K562 (cell line): ENCODE data around the gene OR2T34. TPM values are rescaled to one million over a fixed set of nuclear protein-coding genes. Genes with fewer than 3 reads are reported as not detected.
"Not testable (repeated sequence)": the region's sequence is repeated elsewhere in the genome, so short reads cannot be mapped to it uniquely, and the experiment has no call there.

ENCODE experiments used
- ATAC-seq: fragments of 200-7000 bp; cut with Tn5 transposase; 3 replicates; pipeline ENCODE4 v1.9.1; 2020; ENCODE audit warnings: moderate library complexity
- BruUV-seq: library from RNA; stranded (reverse); fragments of 400-500 nt; replicated peaks from 2 replicates; lab custom pipeline; 2021; lab: Mats Ljungman, UMichigan
- CTCF ChIA-PET: fragments of 300-600 bp; formaldehyde crosslinking; extraction: SDS; loops from one replicate; lab custom pipeline; 2021; ENCODE audit warnings: low intra/inter-chr PET ratio; lab: Yijun Ruan, JAX
- POLR2A ChIA-PET: fragments of 300-600, 350-650 bp; sonication (Branson Sonifier 250); formaldehyde crosslinking; extraction: SDS; loops from one replicate; lab custom pipeline; 2021; ENCODE audit warnings: antibody characterized with exemption, inconsistent platforms; lab: Yijun Ruan, JAX
- DNase-seq, 4 experiments: peaks; one replicate each; pipeline versions ENCODE4 v3.0.0 to v3.0.0-alpha.2; 2011 to 2018; ENCODE audit warnings: low spot score in 3 of 4, mixed read lengths in 3 of 4; ENCODE audit errors: extremely low read depth in 1 of 4
- FAIRE-seq: peaks from 2 replicates; lab custom pipeline; 2011; peaks lifted over from hg19 to GRCh38; lab: Jason Lieb, UNC
- H2AFZ ChIP-seq: 2 replicates; pipeline ENCODE4 v1.6.0; 2011; ENCODE audit warnings: low read depth, low read length, control low read depth, inconsistent platforms
- H3K27ac ChIP-seq: fragments of 200-600 bp; 3 replicates; pipeline ENCODE4 v1.8.0; 2011; ENCODE audit warnings: low read depth, mild to moderate bottlenecking, control low read depth, inconsistent platforms, low read length, moderate library complexity, mixed read lengths; ENCODE audit errors: extremely low read depth
- H3K27me3 ChIP-seq, 2 experiments: fragments of 300-600 bp in 1 of 2; 2 replicates in 1 of 2; 3 replicates in 1 of 2; pipeline versions ENCODE4 v1.6.0 to v1.8.0; 2011; ENCODE audit warnings: inconsistent platforms in 2 of 2, low read length in 2 of 2, mild to moderate bottlenecking in 1 of 2, mixed read lengths in 1 of 2, moderate library complexity in 1 of 2; ENCODE audit not compliant: control insufficient read depth in 2 of 2, insufficient read depth in 2 of 2
- H3K36me3 ChIP-seq: fragments of 300-600 bp; 3 replicates; pipeline ENCODE4 v1.8.0; 2011; ENCODE audit warnings: mild to moderate bottlenecking, low read length, inconsistent platforms; ENCODE audit not compliant: control insufficient read depth, insufficient read depth
- H3K4me1 ChIP-seq, 2 experiments: fragments of 200-600 bp in 1 of 2; replicated peaks in 1 of 2; 2 replicates in 1 of 2; 3 replicates in 1 of 2; pipeline versions ENCODE4 v1.5.1 to v1.8.0; 2011; ENCODE audit warnings: inconsistent platforms in 2 of 2, low read length in 2 of 2, mild to moderate bottlenecking in 1 of 2, mixed read lengths in 1 of 2, moderate library complexity in 1 of 2; ENCODE audit not compliant: control insufficient read depth in 2 of 2, insufficient read depth in 2 of 2
- H3K4me2 ChIP-seq: 2 replicates; pipeline ENCODE4 v1.6.1; 2011; ENCODE audit warnings: low read length, control low read depth, inconsistent platforms, mixed read lengths; ENCODE audit not compliant: insufficient read depth
- H3K4me3 ChIP-seq: fragments of 200-600 bp; sonication (generic), shearing (Covaris generic); 2 replicates; pipeline ENCODE4 v1.5.1; 2016; ENCODE audit warnings: control low read depth, inconsistent platforms
- H3K79me2 ChIP-seq: fragments of 200-600 bp; 3 replicates; pipeline ENCODE4 v1.8.0; 2011; ENCODE audit warnings: low read length, inconsistent platforms; ENCODE audit not compliant: control insufficient read depth, insufficient read depth
- H3K9ac ChIP-seq, 2 experiments: 2 replicates each; pipeline versions ENCODE4 v1.6.0 to v1.6.1; 2011; ENCODE audit warnings: low read depth in 2 of 2, low read length in 2 of 2, control low read depth in 1 of 2, inconsistent platforms in 1 of 2, mild to moderate bottlenecking in 1 of 2, mixed read lengths in 1 of 2; ENCODE audit not compliant: insufficient read depth in 1 of 2
- H3K9me1 ChIP-seq: one replicate; pipeline ENCODE4 v1.6.0; 2011; ENCODE audit warnings: inconsistent platforms, mild to moderate bottlenecking, low read length, moderate library complexity; ENCODE audit not compliant: control insufficient read depth, insufficient read depth
- H3K9me3 ChIP-seq: replicated peaks from 2 replicates; pipeline ENCODE4 v1.5.1; 2011; ENCODE audit warnings: low read depth, low read length, inconsistent platforms; ENCODE audit not compliant: control insufficient read depth, insufficient read depth
- H4K20me1 ChIP-seq: replicated peaks from 2 replicates; pipeline ENCODE4 v1.6.1; 2011; ENCODE audit warnings: low read length, inconsistent platforms, mixed read lengths; ENCODE audit not compliant: control insufficient read depth, insufficient read depth
- WGBS: fragments of 100-300 bp; shearing (Covaris generic); methylation state at CpG from one replicate; pipeline ENCODE4 v1.1.6; 2016; ENCODE audit warnings: low coverage, mixed read lengths; ENCODE audit not compliant: insufficient coverage; ENCODE audit errors: missing lambda C conversion rate; 5-methylcytosine and 5-hydroxymethylcytosine counted together
- in situ Hi-C: fragments of 300-500 bp; cut with MboI; formaldehyde crosslinking; loops from 4 replicates; pipeline ENCODE4 v1.15.0; 2018; ENCODE audit warnings: inconsistent platforms, mixed read lengths
- intact Hi-C: fragments of 100-400 bp; cut with micrococcal nuclease; formaldehyde crosslinking; loops from 2 replicates; pipeline ENCODE4 v1.14.2; 2022
- polyA plus RNA-seq, 8 experiments: library from polyadenylated mRNA; depleted of rRNA in 4 of 8; stranded (reverse) in 5 of 8; unstranded in 3 of 8; fragments of >200 nt; fragmentation: Nextera tagmentation in 2 of 8; fragmentation: Illumina TruSeq in 1 of 8; extraction: Ambion mirVana in 2 of 8; extraction: Trizol in 1 of 8; gene quantifications; 2 replicates each; pipeline versions ENCODE4 v1.2.1 to v1.2.3, GENCODE V29; 2011 to 2014; ENCODE audit warnings: inconsistent platforms in 1 of 8, missing spikeins in 1 of 8
- total RNA-seq, 7 experiments: library from RNA; depleted of rRNA in 6 of 7; stranded (reverse); fragments of >200 nt in 6 of 7; fragmentation: Illumina TruSeq in 2 of 7; extraction: Trizol in 2 of 7; gene quantifications; 2 replicates each; pipeline versions ENCODE4 v1.2.1 to v1.2.3, GENCODE V29; 2011 to 2021; ENCODE audit warnings: low replicate concordance in 1 of 7

Gene OR2T34
- total and polyA plus RNA-seq, 9 of the 15 experiments (the other 6 are each of a cell fraction or from before 2014, with no cell fraction given), result not detected

DNA sequence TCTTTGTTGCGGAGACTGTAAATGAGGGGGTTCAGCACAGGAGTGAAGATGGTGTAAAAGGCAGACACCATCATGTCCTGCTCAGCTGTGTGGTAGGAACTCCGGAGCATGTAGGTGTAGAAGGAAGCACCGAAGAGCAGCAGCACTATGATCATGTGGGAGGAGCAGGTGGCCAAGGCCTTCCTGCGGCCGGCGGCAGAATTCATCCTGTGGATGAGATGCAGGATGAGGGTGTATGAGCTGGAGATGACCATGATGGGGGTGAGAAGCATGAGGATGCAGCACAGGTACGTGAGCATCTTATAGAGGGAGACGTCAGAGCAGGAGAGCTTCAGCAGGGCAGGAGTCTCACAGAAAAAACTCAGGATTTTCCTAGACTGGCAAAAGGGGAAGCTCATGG, 701 bp downstream of the OR2T34 start:
- H2AFZ ChIP-seq, BruUV-seq, ATAC-seq, H3K9me1 ChIP-seq, FAIRE-seq, H3K27ac ChIP-seq, intact Hi-C loops, CTCF ChIA-PET, H3K4me3 ChIP-seq, DNase-seq, H3K4me1 ChIP-seq, H3K79me2 ChIP-seq, H3K36me3 ChIP-seq, H3K9ac ChIP-seq, H4K20me1 ChIP-seq, H3K9me3 ChIP-seq, POLR2A ChIA-PET, H3K4me2 ChIP-seq, H3K27me3 ChIP-seq: not testable (repeated sequence)
- 0% methylated on average over 5 of the region's 8 CpGs for WGBS
- in situ Hi-C loops, result loop anchor here (5.0 kb wide), 1 partner anchor 102 kb away; the partner anchor contains the start of gene OR2T3

DNA sequence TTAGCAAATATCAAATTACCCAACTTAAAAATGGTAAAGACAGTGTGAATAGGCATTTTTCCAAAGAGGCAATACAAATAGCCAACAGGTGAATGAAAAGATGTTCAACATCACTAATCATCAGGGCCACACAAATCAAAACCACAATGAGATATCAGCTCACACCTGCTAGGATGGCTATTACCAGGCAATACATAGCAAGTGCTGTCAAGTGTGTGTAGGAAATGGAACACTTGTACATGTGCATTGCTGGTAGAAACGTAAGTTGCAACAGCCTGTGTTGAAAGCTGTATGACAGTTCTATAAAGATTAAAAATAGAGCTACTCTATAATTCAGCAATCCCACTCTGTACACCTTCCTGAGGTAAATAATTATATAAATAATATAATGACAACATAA, 2.5 kb downstream of the OR2T34 start:
- H3K27me3 ChIP-seq, H3K36me3 ChIP-seq, H3K4me1 ChIP-seq, H3K9me1 ChIP-seq, BruUV-seq, H3K27ac ChIP-seq, H3K4me3 ChIP-seq, intact Hi-C loops, H3K9ac ChIP-seq, DNase-seq, H4K20me1 ChIP-seq, H3K79me2 ChIP-seq, H3K9me3 ChIP-seq, H2AFZ ChIP-seq, CTCF ChIA-PET, ATAC-seq, FAIRE-seq, H3K4me2 ChIP-seq, POLR2A ChIA-PET: not testable (repeated sequence)
- WGBS, result no CpG with 5 or more reads among the region's 1 CpG
- in situ Hi-C loops, result loop anchor here (5.0 kb wide), 1 partner anchor 100 kb away; the partner anchor contains the start of gene OR2T3

DNA sequence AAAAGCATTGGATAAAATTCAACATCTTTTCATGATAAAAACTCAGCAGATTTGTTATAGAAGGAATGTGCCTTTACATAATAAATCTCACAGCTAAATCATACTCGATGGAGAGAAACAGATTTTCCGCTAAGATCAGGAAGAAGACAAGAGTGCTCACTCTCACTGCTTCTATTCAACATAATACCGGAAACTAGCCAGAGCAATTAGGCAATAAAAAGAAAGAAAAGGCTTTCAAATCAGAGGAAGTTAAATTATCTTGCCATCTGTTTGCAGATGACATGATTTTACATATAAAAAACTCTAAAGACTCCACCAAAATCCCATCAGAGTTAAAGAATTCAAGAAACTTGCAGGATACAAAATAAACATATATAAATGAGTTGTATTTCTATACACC, 3.7 kb downstream of the OR2T34 start:
- H3K36me3 ChIP-seq, H3K79me2 ChIP-seq, ATAC-seq, POLR2A ChIA-PET, H3K27ac ChIP-seq, FAIRE-seq, H3K9ac ChIP-seq, H3K9me3 ChIP-seq, H3K9me1 ChIP-seq, H2AFZ ChIP-seq, DNase-seq, H3K4me1 ChIP-seq, H4K20me1 ChIP-seq, H3K4me2 ChIP-seq, BruUV-seq, H3K4me3 ChIP-seq, CTCF ChIA-PET, H3K27me3 ChIP-seq, intact Hi-C loops: not testable (repeated sequence)
- 20% methylated on average over 1 of the region's 3 CpGs for WGBS
- in situ Hi-C loops, result loop anchor here (5.0 kb wide), 1 partner anchor 99 kb away; the partner anchor contains the start of gene OR2T3

DNA sequence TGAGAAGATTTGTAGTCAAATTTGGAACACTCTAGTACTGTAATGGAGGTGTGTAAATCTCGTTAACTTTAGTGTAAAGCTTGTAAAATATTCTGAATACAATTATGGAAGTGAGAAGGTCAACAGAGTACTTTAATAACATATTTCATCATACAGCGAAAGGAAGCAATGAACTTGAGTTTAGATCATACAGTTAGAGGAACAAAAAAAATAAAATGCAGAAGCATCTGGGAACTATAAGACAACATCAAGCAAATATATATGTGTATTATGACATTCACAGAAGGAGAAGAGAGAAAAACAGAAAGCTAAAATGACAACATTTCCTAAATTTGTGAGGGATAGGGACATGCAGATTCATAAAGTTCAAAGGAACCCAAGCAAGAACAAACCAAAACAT, 5.5 kb downstream of the OR2T34 start:
- BruUV-seq, H3K36me3 ChIP-seq, ATAC-seq, H3K9me1 ChIP-seq, H3K4me3 ChIP-seq, H3K27me3 ChIP-seq, H3K9me3 ChIP-seq, H2AFZ ChIP-seq, intact Hi-C loops, H3K79me2 ChIP-seq, H3K9ac ChIP-seq, CTCF ChIA-PET, DNase-seq, H3K4me2 ChIP-seq, H3K4me1 ChIP-seq, in situ Hi-C loops, POLR2A ChIA-PET, H3K27ac ChIP-seq, H4K20me1 ChIP-seq, FAIRE-seq: not testable (repeated sequence)
- 0% methylated on average over 1 of the region's 2 CpGs for WGBS
